WTC11 (cell line): ENCODE results near the gene HDAC8. TPM values are rescaled to one million over a fixed set of nuclear protein-coding genes. Genes with fewer than 3 reads are reported as not detected.

Experiments used
- ATAC-seq: fragments of 200-7000 bp; cut with Tn5 transposase; 2 replicates; pipeline ENCODE4 v1.10.0; 2021; ENCODE audit warnings: mild to moderate bottlenecking, moderate library complexity
- CTCF ChIA-PET: fragments of 300-600 bp; sonication (Branson Sonifier 250); formaldehyde crosslinking; loops from one replicate; lab custom pipeline; 2021; ENCODE audit warnings: antibody characterized with exemption; lab: Charles Lee
- POLR2A ChIA-PET: fragments of 350-600 bp; sonication (Branson Sonifier 250); formaldehyde crosslinking; loops from one replicate; lab custom pipeline; 2021; ENCODE audit warnings: antibody characterized with exemption; lab: Charles Lee
- DNase-seq: peaks from one replicate; pipeline ENCODE4 v3.0.0; 2021; ENCODE audit warnings: low spot score
- H3K27ac Mint-ChIP-seq: 2 replicates; pipeline ENCODE4 v1.8.0; 2021; ENCODE audit warnings: mixed read lengths
- H3K27me3 Mint-ChIP-seq: 2 replicates; pipeline ENCODE4 v1.8.0; 2021; ENCODE audit warnings: low read depth, mild to moderate bottlenecking, moderate library complexity, mixed read lengths
- H3K36me3 Mint-ChIP-seq: 2 replicates; pipeline ENCODE4 v1.8.0; 2021; ENCODE audit warnings: mixed read lengths
- H3K4me1 Mint-ChIP-seq: 2 replicates; pipeline ENCODE4 v1.8.0; 2022; ENCODE audit warnings: mixed read lengths
- H3K4me3 Mint-ChIP-seq: 2 replicates; pipeline ENCODE4 v1.8.0; 2021; ENCODE audit warnings: mild to moderate bottlenecking, moderate library complexity, mixed read lengths
- H3K9me3 Mint-ChIP-seq: 2 replicates; pipeline ENCODE4 v1.8.0; 2021; ENCODE audit warnings: mixed read lengths
- ELF4 ChIP-seq: sonication (generic); formaldehyde crosslinking; IDR thresholded peaks from 2 replicates; pipeline ENCODE4 v1.8.1; 2022; ENCODE audit warnings: low read depth, mild to moderate bottlenecking, moderate library complexity, missing genetic modification reagents
- ETV6 ChIP-seq: sonication (generic); formaldehyde crosslinking; IDR thresholded peaks from 2 replicates; pipeline ENCODE4 v1.8.1; 2022; ENCODE audit warnings: mild to moderate bottlenecking, missing genetic modification reagents
- FOXP1 ChIP-seq: sonication (generic); formaldehyde crosslinking; IDR thresholded peaks from 2 replicates; pipeline ENCODE4 v1.8.0; 2022; ENCODE audit warnings: missing genetic modification reagents, mild to moderate bottlenecking, moderate library complexity, borderline replicate concordance
- JAZF1 ChIP-seq: fragments of 250-450 bp; sonication (Bioruptor Pico); IDR thresholded peaks from 2 replicates; pipeline ENCODE4 v1.9.0; 2021; ENCODE audit warnings: moderate library complexity, mild to moderate bottlenecking, inconsistent platforms
- MXD4 ChIP-seq: fragments of 250-450 bp; sonication (Bioruptor Pico); IDR thresholded peaks from 2 replicates; pipeline ENCODE4 v1.8.0; 2021; ENCODE audit warnings: mild to moderate bottlenecking, moderate library complexity, borderline replicate concordance
- NFATC4 ChIP-seq: fragments of 250-450 bp; sonication (Bioruptor Pico); IDR thresholded peaks from 2 replicates; pipeline ENCODE4 v1.9.0; 2021; ENCODE audit warnings: mild to moderate bottlenecking
- NFE2L1 ChIP-seq: sonication (generic); formaldehyde crosslinking; IDR thresholded peaks from 2 replicates; pipeline ENCODE4 v1.8.1; 2023; ENCODE audit warnings: missing genetic modification reagents
- NFYB ChIP-seq: sonication (generic); formaldehyde crosslinking; conservative IDR thresholded peaks from 2 replicates; pipeline ENCODE4 v1.8.0; 2022; ENCODE audit warnings: low read depth, missing genetic modification reagents
- NR3C1 ChIP-seq: sonication (generic); formaldehyde crosslinking; conservative IDR thresholded peaks from 2 replicates; pipeline ENCODE4 v1.8.1; 2023; ENCODE audit warnings: low read depth, mild to moderate bottlenecking, missing genetic modification reagents
- PRDM15 ChIP-seq: sonication (generic); formaldehyde crosslinking; IDR thresholded peaks from 2 replicates; pipeline ENCODE4 v1.8.0; 2022; ENCODE audit warnings: missing genetic modification reagents
- RORB ChIP-seq: fragments of 250-450 bp; sonication (Bioruptor Pico); IDR thresholded peaks from 2 replicates; pipeline ENCODE4 v1.9.0; 2021; ENCODE audit warnings: mild to moderate bottlenecking
- SOX15 ChIP-seq: fragments of 250-450 bp; sonication (Bioruptor Pico); IDR thresholded peaks from 2 replicates; pipeline ENCODE4 v1.9.0; 2021; ENCODE audit warnings: mild to moderate bottlenecking
- STAT6 ChIP-seq: sonication (generic); formaldehyde crosslinking; conservative IDR thresholded peaks from 2 replicates; pipeline ENCODE4 v1.8.1; 2023; ENCODE audit warnings: mild to moderate bottlenecking, low read depth, missing genetic modification reagents, moderate library complexity
- ZNF396 ChIP-seq: fragments of 250-450 bp; sonication (Bioruptor Pico); IDR thresholded peaks from 2 replicates; pipeline ENCODE4 v1.8.0; 2021; ENCODE audit warnings: mild to moderate bottlenecking, moderate library complexity, borderline replicate concordance
- ZNF416 ChIP-seq: fragments of 250-450 bp; sonication (Bioruptor Pico); IDR thresholded peaks from 2 replicates; pipeline ENCODE4 v1.9.0; 2021; ENCODE audit warnings: mild to moderate bottlenecking, inconsistent platforms
- ZNF423 ChIP-seq: fragments of 250-450 bp; sonication (Bioruptor Pico); IDR thresholded peaks from 2 replicates; pipeline ENCODE4 v2.1.2; 2022; ENCODE audit warnings: mild to moderate bottlenecking, moderate library complexity
- ZSCAN18 ChIP-seq: fragments of 250-450 bp; sonication (Bioruptor Pico); IDR thresholded peaks from 2 replicates; pipeline ENCODE4 v2.1.2; 2022; ENCODE audit warnings: mild to moderate bottlenecking, moderate library complexity
- total RNA-seq: library from RNA; stranded (reverse); gene quantifications from 3 replicates; pipeline ENCODE4 v1.2.3, GENCODE V29; 2021
- TF ChIP-seq, protein P1 (sequence below): fragments of 250-450 bp; sonication (Bioruptor Pico); conservative IDR thresholded peaks from 2 replicates; pipeline ENCODE4 v1.9.0; 2021; ENCODE audit warnings: mild to moderate bottlenecking
- TF ChIP-seq, protein P2 (sequence below): fragments of 250-450 bp; sonication (Bioruptor Pico); IDR thresholded peaks from 2 replicates; pipeline ENCODE4 v1.9.0; 2021; ENCODE audit warnings: mild to moderate bottlenecking

HDAC8 gene
- total RNA-seq, 1 experiment from 2014 or later = 22.5 TPM

DNA sequence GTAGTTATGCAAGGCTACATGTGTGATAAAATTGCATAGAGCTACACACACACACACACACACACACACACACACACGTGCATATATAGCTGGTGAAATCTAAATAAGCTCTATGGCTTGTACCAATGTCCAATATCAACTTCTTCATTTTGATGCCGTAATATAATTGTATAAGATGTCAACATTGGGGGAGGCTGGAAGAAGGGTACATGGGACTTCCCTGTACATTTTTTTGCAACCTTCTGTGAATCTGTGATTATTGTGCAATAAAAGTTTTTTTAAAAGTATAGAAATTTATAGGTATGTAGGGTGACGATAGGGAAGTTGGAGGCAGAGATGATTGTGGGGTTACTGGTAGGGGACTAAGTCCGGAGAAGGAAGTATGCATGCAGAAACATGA, 105.5 kb downstream of the HDAC8 start:
- H3K4me1 Mint-ChIP-seq = no peaks in the 10 kb centered on the region
- CTCF ChIA-PET = no interaction called here
- no peaks in the 10 kb centered on the region for H3K9me3 Mint-ChIP-seq
- peaks cover 2% of the 10 kb centered on the region; the same call in 1 of the 2 replicates for H3K36me3 Mint-ChIP-seq
- no peaks in the 10 kb centered on the region; the same call in 1 of the 2 replicates for H3K27me3 Mint-ChIP-seq
- no peak for DNase-seq
- no peak overlapping the region for H3K27ac Mint-ChIP-seq
- no peak for ATAC-seq
- TF ChIP-seq NFYB (CRISPR knock-in tag) (no peak), PRDM15 (CRISPR knock-in tag) (no peak), FOXP1 (CRISPR knock-in tag) (no peak), ZSCAN18 (CRISPR knock-in tag) (no peak), ZNF416 (CRISPR knock-in tag) (no peak), JAZF1 (CRISPR knock-in tag) (no peak), NFATC4 (CRISPR knock-in tag) (no peak)
- no peak overlapping the region for H3K4me3 Mint-ChIP-seq
- POLR2A ChIA-PET = no interaction called here

DNA sequence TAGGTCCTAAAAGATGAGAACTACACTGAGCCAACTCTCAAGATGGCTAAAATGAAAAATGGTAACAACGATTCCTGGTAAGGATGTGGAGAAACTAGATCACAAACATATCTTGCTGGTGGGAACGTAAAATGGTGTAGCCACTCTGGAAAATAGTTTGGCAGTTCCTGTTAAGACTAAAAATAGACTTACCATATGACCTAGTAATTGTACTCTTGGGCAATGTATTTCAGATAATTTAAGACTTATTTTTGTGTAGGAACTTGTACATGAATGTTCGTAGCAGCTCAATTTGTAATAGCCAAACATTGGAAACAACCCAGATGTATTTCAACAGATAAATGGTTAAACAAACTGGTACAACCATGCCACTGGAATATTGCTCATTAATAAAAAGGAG, 106.2 kb downstream of the HDAC8 start:
- ATAC-seq (no peak), DNase-seq (no peak)
- ChIA-PET CTCF (no interaction called here), POLR2A (no interaction called here)
- no peaks in the 10 kb centered on the region; the same call in 1 of the 2 replicates for H3K27me3 Mint-ChIP-seq
- peaks cover 7% of the 10 kb centered on the region; the same call in 1 of the 2 replicates for H3K36me3 Mint-ChIP-seq
- no peak overlapping the region for H3K4me3 Mint-ChIP-seq
- H3K27ac Mint-ChIP-seq = no peak overlapping the region
- H3K9me3 Mint-ChIP-seq = no peaks in the 10 kb centered on the region
- H3K4me1 Mint-ChIP-seq = no peaks in the 10 kb centered on the region
- TF ChIP-seq ZNF423 (CRISPR knock-in tag) (no peak), ZSCAN18 (CRISPR knock-in tag) (no peak), SOX15 (no peak), RORB (CRISPR knock-in tag) (no peak), ETV6 (no peak), ZNF396 (CRISPR knock-in tag) (no peak), NR3C1 (CRISPR knock-in tag) (no peak), NFYB (CRISPR knock-in tag) (no peak), FOXP1 (CRISPR knock-in tag) (no peak), NFE2L1 (no peak), STAT6 (CRISPR knock-in tag) (no peak), MXD4 (no peak), ELF4 (CRISPR knock-in tag) (no peak)
- TF ChIP-seq, protein P1, sequence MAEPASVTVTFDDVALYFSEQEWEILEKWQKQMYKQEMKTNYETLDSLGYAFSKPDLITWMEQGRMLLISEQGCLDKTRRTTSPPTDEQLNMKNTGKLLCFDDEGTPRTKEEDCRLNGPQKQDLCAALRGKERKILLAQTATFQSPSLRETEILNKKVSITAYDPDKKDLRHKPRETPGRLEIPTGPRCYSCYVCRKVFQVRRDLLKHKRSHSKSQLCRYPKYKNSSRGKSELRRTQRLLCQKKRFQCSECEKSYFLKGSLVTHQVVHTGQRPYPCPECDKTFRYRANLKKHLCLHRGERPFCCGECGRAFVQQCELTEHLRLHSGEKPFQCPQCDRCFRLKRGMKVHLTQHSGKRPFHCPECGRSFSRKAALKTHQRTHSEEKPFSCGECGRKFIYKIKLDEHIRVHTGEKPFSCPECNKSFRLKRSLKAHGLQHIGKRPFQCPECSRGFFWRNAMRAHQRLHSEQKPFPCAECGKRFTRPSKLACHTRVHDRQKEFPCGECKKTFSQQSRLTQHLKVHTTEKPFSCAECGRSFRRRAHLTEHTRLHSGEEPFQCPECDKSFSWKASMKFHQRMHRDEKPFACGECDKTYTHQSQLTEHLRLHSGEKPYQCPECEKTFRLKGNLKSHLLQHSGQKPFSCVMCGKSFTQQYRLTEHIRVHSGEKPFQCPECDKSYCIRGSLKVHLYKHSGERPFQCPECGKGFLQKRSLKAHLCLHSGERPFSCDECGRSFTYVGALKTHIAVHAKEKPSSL = no peak
- TF ChIP-seq, protein P2, sequence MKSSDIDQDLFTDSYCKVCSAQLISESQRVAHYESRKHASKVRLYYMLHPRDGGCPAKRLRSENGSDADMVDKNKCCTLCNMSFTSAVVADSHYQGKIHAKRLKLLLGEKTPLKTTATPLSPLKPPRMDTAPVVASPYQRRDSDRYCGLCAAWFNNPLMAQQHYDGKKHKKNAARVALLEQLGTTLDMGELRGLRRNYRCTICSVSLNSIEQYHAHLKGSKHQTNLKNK (CRISPR knock-in tag) = no peak
